Hepatocyte (in vitro differentiated cells): ENCODE measurements around the gene ZMIZ1.

Experiments
- CTCF ChIP-seq: fragments of 200-600 bp; sonication (generic); IDR thresholded peaks from 2 replicates; pipeline ENCODE4 v1.5.1; 2016; ENCODE audit warnings: antibody characterized with exemption, mild to moderate bottlenecking; ENCODE audit not compliant: poor library complexity
- EZH2 ChIP-seq: fragments of 200-600 bp; sonication (generic); IDR thresholded peaks from 2 replicates; pipeline ENCODE4 v1.6.1; 2016; ENCODE audit warnings: antibody characterized with exemption, mild to moderate bottlenecking, borderline replicate concordance

DNA sequence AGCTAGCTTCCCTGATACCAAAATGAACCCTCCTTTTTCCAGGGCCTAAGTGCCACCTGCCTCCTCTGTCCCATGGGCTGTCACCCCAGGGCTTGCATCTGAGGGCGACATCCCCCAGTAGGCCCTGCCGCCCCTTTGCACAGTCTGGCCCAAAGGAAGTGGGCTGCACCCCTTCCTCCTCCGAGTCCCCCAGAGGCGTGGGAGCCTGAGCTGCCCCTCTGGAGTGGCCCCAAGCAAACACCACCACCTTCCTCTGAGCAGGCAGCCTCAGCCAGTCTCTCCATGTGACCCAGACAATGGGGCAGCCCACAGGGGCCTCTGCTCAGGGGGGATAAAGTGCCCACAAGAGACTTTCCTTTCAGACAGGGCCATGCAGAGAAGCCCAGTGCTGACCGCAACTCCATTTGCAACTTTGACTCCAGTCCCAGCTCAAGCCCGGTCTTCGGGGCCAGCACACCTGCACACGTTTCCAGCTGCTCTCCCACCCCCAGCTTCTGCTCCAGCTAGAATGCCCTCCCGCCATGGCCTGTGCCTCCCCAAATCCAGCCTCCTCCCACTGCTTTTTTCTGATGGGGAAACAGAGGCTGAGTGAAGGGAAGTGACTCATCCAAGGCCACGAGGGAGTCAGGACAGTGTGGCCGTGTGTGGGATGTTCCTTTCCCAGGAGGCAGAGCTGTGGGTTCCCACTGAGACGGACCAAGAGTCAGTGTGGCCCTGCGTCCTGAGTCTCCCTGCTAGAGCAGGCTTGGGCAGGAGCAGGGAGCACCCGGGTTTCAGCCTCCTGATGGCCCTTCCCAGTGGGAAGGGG, 111.9 kb downstream of the ZMIZ1 start:
- TF ChIP-seq CTCF, result no peak
- TF ChIP-seq EZH2, result no peak
